ENCODE results near the gene PPP1R2. TPM values are rescaled to one million over a fixed set of nuclear protein-coding genes. Genes with fewer than 3 reads are reported as not detected.
A peak's percentile ranks its signal among the peaks of the same experiment; 100 is the strongest.

Gene PPP1R2
- total and polyA plus RNA-seq, 2 experiments from 2014 or later, result 63.0 to 474 TPM

DNA sequence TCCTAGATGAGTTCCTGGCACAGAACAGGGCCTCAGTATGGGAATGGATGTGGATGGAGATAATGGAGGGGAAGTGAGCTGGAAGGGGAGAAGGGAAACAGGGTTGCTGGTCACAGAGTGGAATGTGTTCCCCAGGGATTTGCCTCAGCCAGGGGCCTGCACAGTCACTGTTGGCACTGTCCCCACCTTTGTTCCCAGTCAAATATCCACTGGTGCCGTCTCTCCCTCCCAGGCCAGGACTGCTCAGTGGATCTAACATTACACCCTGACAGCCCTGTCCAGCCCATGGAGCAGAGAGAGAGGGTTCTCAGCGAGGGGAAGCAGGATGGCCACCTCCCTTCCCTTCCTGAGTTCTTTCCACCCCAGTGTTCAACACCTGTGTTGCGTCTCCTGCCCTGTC lies 1.5 kb upstream of the PPP1R2 start:
- H3K4me1 ChIP-seq (ENCODE audit: low read depth), result peaks cover 18% of the 10 kb centered on the region
- H3K27me3 ChIP-seq, result no peaks in the 10 kb centered on the region
- H3K36me3 ChIP-seq, result no peaks in the 10 kb centered on the region
- H3K4me3 ChIP-seq, result no peak overlapping the region
- peak in 1 of 2 donors; percentile 72 for DNase-seq (ENCODE audit: low read depth in 1 of 2, low spot score in 1 of 2)
- no peak overlapping the region for H3K27ac ChIP-seq
- TF ChIP-seq, protein P1, sequence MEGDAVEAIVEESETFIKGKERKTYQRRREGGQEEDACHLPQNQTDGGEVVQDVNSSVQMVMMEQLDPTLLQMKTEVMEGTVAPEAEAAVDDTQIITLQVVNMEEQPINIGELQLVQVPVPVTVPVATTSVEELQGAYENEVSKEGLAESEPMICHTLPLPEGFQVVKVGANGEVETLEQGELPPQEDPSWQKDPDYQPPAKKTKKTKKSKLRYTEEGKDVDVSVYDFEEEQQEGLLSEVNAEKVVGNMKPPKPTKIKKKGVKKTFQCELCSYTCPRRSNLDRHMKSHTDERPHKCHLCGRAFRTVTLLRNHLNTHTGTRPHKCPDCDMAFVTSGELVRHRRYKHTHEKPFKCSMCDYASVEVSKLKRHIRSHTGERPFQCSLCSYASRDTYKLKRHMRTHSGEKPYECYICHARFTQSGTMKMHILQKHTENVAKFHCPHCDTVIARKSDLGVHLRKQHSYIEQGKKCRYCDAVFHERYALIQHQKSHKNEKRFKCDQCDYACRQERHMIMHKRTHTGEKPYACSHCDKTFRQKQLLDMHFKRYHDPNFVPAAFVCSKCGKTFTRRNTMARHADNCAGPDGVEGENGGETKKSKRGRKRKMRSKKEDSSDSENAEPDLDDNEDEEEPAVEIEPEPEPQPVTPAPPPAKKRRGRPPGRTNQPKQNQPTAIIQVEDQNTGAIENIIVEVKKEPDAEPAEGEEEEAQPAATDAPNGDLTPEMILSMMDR (IDR thresholded peaks at IDR 0.05; ENCODE audit: low read depth, low read length), result no peak
- H3K9me3 ChIP-seq (ENCODE audit: low read depth), result no peaks in the 10 kb centered on the region

GRCh38 chr3:195544230-195544536 lies 1.1 kb upstream of the PPP1R2 start:
- Histone ChIP-seq H3K9me3 (ENCODE audit: low read depth) (no peaks in the 10 kb centered on the region), H3K36me3 (no peaks in the 10 kb centered on the region), H3K4me1 (ENCODE audit: low read depth) (peaks cover 18% of the 10 kb centered on the region), H3K27ac (no peak overlapping the region), H3K27me3 (no peaks in the 10 kb centered on the region), H3K4me3 (no peak overlapping the region)
- TF ChIP-seq, protein P1 (IDR thresholded peaks at IDR 0.05; ENCODE audit: low read depth, low read length), result no peak
- no peak for DNase-seq (ENCODE audit: low read depth in 1 of 2, low spot score in 1 of 2)

DNA sequence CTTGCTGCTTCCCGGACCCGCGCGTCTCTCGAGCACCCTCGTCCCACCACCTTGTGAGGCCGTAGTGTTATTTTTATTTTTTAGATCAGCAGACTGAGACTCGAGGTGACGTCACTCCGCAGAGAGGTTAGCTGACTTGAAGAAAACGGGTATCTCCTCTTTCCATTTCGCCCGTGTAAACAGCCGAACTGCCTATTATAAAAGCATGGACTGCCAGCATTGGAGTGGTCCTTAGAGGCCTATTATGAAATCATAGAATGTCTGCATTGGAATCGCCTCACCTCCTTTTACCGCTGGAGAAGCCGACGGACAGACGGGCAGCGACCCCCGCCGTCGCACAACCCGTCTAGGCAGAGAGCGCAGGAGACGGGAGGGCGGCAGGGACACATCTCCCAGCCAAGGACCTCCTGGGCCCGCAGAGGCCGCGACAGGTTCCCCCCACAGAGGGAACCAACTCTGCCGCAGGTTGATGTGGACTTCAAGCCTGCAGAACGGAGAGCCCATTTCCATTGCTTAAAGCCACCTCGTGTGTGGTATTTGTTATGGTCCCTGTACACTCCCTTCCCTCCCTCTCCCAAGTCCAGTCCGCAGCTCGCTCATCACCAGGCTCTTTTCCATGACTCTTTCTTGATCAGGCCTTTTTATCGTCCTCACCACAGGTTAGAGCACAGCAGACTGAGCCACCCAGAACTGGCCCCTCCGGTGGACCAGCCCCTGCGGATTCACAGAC lies 540 bp upstream of the PPP1R2 start:
- H3K9me3 ChIP-seq (ENCODE audit: low read depth), result no peaks in the 10 kb centered on the region
- H3K4me3 ChIP-seq, result peak overlapping the region; percentile 65
- TF ChIP-seq, protein P1 (IDR thresholded peaks at IDR 0.05; ENCODE audit: low read depth, low read length), result no peak
- H3K36me3 ChIP-seq, result no peaks in the 10 kb centered on the region
- DNase-seq (ENCODE audit: low read depth in 1 of 2, low spot score in 1 of 2), result peak in 1 of 2 donors; percentile 54
- H3K27me3 ChIP-seq, result no peaks in the 10 kb centered on the region
- H3K27ac ChIP-seq, result no peak overlapping the region
- peaks cover 18% of the 10 kb centered on the region for H3K4me1 ChIP-seq (ENCODE audit: low read depth)

DNA sequence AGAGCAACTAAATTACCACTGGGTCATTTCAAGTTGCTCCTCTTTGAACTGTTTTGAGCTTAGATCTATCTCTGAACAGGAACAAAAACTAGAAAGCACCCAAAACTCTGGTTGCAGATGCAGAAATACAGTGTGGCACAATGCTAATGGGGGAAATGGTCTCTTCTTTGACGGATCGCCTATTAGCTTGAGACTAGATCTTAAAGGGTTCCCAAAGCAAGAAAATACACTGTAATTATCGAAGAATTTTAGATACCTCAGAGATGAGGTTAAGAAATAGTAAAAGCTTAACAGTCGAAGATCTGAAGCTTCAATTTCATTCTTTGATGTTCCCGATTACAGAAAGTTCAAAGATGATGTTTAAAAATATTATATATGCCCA lies 818 bp downstream of the PPP1R2 start:
- H3K27ac ChIP-seq, result peak overlapping the region; percentile 97
- H3K9me3 ChIP-seq (ENCODE audit: low read depth), result no peaks in the 10 kb centered on the region
- H3K4me1 ChIP-seq (ENCODE audit: low read depth), result peaks cover 26% of the 10 kb centered on the region
- DNase-seq (ENCODE audit: low read depth in 1 of 2, low spot score in 1 of 2), result peak in 1 of 2 donors; percentile 6
- H3K4me3 ChIP-seq, result peak overlapping the region; percentile 65
- TF ChIP-seq, protein P1 (IDR thresholded peaks at IDR 0.05; ENCODE audit: low read depth, low read length), result no peak
- no peaks in the 10 kb centered on the region for H3K27me3 ChIP-seq
- no peaks in the 10 kb centered on the region for H3K36me3 ChIP-seq

- Histone ChIP-seq H3K36me3 (no peaks in the 10 kb centered on the region), H3K27ac (no peak overlapping the region), H3K4me3 (no peak overlapping the region), H3K9me3 (ENCODE audit: low read depth) (no peaks in the 10 kb centered on the region), H3K4me1 (ENCODE audit: low read depth) (peaks cover 26% of the 10 kb centered on the region), H3K27me3 (no peaks in the 10 kb centered on the region)
- DNase-seq (ENCODE audit: low read depth in 1 of 2, low spot score in 1 of 2), result no peak
- TF ChIP-seq, protein P1 (IDR thresholded peaks at IDR 0.05; ENCODE audit: low read depth, low read length), result no peak
Measured at GRCh38 chr3:195540511-195540910, 2.6 kb downstream of the PPP1R2 start.

Data from cardiac muscle cell (in vitro differentiated cells and primary cell).